Kidney epithelial cell (primary cell): ENCODE measurements around the gene CARD11. TPM values are rescaled to one million over a fixed set of nuclear protein-coding genes. Genes with fewer than 3 reads are reported as not detected.
"Not testable (repeated sequence)": the region's sequence is repeated elsewhere in the genome, so short reads cannot be mapped to it uniquely, and the experiment has no call there.

Source experiments
- DNase-seq: peaks from one replicate; pipeline ENCODE4 v3.0.0-alpha.2; 2010; ENCODE audit warnings: low read depth
- H3K27me3 ChIP-seq: 2 replicates; pipeline ENCODE4 v1.6.0; 2011; ENCODE audit warnings: low read length; ENCODE audit not compliant: control insufficient read depth, insufficient read depth
- H3K36me3 ChIP-seq: 2 replicates; pipeline ENCODE4 v1.5.1; 2011; ENCODE audit warnings: low read length; ENCODE audit not compliant: control insufficient read depth, insufficient read depth
- H3K4me3 ChIP-seq: 2 replicates; pipeline ENCODE4 v1.5.1; 2011; ENCODE audit warnings: low read depth, mild to moderate bottlenecking, control low read depth, low read length
- CTCF ChIP-seq: IDR thresholded peaks from 2 replicates; pipeline ENCODE4 v1.5.1; 2011; ENCODE audit warnings: mild to moderate bottlenecking, moderate library complexity, low read length, control low read depth, inconsistent platforms; ENCODE audit not compliant: insufficient read depth, poor library complexity, severe bottlenecking
- total RNA-seq: library from RNA; depleted of rRNA; stranded (reverse); fragments of >200 nt; gene quantifications from 2 replicates; pipeline ENCODE4 v1.2.3, GENCODE V29; 2015

Gene CARD11
- total RNA-seq, 1 donor from 2014 or later, result 31.0 TPM

- Histone ChIP-seq H3K27me3 (no peaks in the 10 kb centered on the region), H3K36me3 (peaks cover 1% of the 10 kb centered on the region), H3K4me3 (no peak overlapping the region)
- no peak for DNase-seq
- TF ChIP-seq CTCF, result no peak
Measured at GRCh38 chr7:2959103-2959680, 84.5 kb downstream of the CARD11 start.

DNA sequence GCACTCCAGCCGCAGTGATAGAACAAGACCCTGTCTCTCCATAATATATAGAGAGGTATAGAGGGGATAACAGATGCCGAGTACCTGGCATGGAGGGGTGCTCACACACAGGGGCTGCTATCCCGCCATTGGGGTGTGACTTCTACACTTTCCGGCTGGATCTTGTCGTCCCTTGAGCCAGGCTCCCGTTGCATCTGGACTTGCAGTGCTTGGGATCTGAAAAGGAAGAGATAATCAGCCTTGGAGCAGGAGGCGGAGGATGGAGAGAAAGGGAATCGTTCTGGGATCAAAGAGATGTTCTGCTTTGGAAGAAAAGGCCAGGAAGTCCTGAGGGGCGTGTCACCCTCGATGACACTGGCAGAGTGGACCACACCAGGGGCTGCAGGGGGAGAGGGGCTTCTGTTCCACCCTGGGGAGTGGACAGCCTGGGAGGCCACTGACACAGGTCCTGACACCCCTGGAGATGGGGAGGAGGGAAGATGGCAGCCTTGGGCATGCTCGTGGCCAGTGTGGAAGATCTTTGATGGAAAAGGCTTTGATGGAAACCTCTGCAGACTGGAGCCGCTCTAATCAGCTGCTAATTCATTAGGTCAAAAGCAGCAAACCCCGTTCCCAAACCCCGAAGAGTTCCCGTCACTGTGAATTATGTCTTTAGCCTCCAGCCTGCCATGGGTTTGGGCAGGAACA is 85.1 kb downstream of the CARD11 start:
- no peak for DNase-seq

GRCh38 chr7:2957369-2957727 is 86.3 kb downstream of the CARD11 start:
- H3K36me3 ChIP-seq, DNase-seq, H3K27me3 ChIP-seq, H3K4me3 ChIP-seq: not testable (repeated sequence)

More for the DNA sequence above, 85.1 kb downstream of the CARD11 start:
- Histone ChIP-seq H3K27me3 (no peaks in the 10 kb centered on the region), H3K36me3 (peaks cover 1% of the 10 kb centered on the region), H3K4me3 (no peak overlapping the region)
- TF ChIP-seq CTCF, result no peak

- H3K27me3 ChIP-seq, result no peaks in the 10 kb centered on the region
- peak; percentile 60 for DNase-seq
- no peak overlapping the region for H3K4me3 ChIP-seq
- no peak for TF ChIP-seq CTCF
- H3K36me3 ChIP-seq, result peaks cover 1% of the 10 kb centered on the region
Measured at GRCh38 chr7:2956526-2957368, 86.9 kb downstream of the CARD11 start.

- Histone ChIP-seq H3K27me3 (no peaks in the 10 kb centered on the region), H3K36me3 (peaks cover 1% of the 10 kb centered on the region), H3K4me3 (no peak overlapping the region)
- DNase-seq, result no peak
- no peak for TF ChIP-seq CTCF
Measured at GRCh38 chr7:2956076-2956475, 87.6 kb downstream of the CARD11 start.

GRCh38 chr7:2955269-2955668 is 88.4 kb downstream of the CARD11 start:
- no peak for DNase-seq
- no peak for TF ChIP-seq CTCF
- no peak overlapping the region for H3K4me3 ChIP-seq
- H3K36me3 ChIP-seq, result peaks cover 1% of the 10 kb centered on the region
- no peaks in the 10 kb centered on the region for H3K27me3 ChIP-seq
